HG03139 (cell line): ENCODE results near the gene CHN2.

Experiments used
- ATAC-seq: cut with Tn5 transposase; IDR thresholded peaks from one replicate; pipeline ENCODE4 v1.9.1; 2021; ENCODE audit not compliant: unreplicated experiment

Gene CHN2

DNA sequence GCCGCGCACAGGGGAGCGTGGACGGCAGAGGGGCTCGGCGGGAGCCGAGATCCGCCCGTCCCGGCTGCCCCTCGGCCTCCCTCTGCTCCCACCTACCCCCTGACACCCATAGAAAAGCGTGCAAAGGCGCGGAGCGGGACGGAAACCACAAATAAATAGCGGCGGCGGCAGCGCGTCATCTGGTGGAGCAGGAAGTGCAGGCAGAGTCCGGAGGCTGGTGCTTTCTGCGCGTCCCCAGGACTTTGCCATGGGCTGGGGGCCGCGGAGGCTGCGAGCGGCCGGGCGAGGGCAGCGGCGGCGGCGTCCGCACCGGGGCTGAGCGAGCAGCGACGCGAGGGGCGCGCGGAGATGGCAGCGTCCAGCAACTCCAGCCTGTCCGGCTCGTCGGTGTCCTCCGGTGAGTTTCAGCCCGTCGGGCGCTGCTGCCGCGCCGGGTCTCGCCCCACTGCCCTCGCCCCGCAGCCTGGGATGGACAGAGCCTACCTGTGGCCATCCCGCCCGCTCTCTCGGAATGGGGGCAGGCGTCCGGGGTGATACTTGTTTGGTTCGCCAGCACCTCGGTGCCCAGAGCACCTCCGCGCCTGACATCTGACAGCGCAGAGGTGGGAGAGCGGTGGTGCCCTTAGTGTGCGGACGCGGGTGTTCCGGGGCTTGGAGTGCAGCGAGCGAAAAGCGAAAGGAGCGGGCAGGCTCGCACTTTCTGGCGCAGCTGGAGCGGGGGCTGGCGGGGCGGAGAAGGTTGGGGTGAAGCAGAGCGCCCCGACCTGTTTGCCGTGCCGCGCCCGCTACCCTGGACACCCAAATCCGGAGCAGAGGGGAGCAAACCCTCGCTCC is at the start of gene CHN2:
Gene CHN2, plus strand, starts transcription at position 182 of the 834 bp plus-strand sequence.
- ATAC-seq = no peak

DNA sequence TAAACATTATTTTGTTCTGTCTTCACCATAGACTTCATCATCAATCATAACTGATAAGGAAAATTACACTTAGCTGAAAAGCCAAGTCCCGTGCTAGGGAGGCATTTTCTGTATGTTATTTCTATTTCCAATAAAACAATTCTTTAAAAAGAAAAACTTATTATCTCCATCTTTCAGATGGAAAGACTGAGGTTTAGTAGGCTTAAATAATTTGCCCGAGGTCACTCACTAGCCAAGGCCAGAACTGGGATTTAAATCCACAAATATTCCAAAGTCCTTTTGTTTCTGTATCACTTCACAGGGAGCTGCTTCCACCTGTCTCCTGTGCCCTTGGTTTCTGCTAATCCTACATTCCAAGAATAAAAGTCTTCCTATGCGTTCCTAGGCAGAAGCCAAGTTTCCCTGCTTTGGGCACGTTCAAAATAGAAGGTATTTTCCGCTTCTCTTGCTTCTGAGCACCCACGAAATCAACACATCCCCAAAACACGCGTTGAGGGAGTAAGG is 49.0 kb upstream of the CHN2 start:
- ATAC-seq = no peak

DNA sequence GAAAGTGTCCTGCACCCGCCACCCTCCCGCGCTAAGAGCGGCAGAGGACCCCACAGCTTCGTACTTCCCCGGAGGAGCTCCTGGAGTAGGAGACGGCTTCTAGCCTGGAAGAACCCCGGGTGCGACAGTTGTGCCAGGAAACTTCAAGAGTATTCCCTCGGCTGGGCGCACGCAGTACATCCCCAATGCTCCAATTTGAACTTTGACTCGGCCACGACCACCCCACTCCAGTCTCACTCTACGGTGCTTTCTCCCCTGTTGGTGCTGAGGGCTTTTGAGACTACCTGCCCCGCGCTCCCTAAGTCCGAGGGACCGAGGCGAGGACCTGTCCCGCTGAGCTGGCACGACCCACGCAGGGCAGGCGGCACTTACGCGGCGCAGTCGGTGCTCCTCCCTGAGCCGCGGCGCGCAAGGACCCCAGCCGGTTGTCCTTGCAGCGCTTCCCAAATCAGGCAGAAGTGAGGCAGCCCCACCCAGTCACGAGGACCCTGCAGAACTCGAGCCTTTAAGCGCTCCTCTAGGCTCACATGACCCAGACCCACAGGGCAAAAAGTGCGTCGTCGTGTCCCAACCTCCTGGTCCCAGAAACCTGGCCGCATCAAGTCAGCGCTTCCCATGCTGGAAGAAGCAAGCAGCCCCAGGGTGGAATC is 48.4 kb upstream of the CHN2 start, which contains the start of gene CPVL:
Gene CPVL, minus strand, starts transcription at position 481 of the 650 bp plus-strand sequence. CDS start 25,476 bp downstream, outside the sequence.
- no peak for ATAC-seq

DNA sequence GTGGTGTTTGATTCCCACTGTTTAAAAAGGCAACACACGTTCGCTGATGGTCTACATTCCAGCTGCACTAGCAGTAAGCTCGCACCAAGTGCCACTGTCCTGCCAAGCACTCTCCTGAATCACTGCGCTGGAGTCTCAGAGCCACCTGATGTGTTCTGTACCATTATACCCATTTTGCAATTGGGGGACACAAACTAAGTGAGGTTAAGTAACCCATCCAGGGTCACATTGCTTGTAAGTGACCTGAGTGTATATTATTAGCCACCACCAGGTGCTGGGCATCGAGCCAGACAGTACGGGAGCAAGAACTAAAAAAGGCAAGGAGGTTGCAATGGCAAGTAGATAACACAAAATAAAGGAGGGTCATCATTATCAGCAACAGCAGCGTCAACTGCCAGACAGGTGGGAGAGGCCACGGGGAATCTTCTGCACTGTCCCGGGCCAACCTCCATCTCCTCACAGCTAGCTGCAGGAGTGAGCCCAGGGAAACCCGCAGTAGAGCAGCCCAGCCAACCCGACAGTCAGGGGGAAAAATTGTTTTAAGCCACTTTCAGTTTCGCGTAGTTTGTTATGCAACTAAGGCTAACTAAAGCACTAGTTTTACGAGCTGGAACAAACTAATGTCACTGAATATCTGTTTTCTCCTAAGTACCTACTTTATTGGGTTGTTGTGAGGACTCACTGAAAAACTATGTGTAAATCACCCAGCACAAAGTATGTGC is 47.5 kb upstream of the CHN2 start:
- ATAC-seq = no peak

DNA sequence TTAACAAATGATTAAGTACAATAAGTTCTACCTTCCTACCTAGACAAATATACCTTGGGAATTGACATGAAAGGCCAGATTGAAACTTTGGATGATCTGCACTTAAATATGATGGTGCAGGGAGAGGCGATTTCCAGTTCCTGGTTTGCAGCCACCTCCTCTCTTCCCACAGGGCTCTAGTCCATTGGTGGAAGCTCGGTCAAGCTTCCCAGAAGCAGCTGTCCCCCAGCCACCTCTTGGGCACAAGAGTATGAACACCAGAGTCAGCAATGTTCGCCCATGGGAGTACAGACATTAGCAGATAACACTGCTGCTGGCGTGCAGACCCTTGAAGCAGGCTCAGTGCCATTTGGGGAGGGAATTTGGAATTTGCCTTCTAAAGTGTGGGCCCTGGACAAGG is 46.8 kb upstream of the CHN2 start:
- ATAC-seq = no peak

DNA sequence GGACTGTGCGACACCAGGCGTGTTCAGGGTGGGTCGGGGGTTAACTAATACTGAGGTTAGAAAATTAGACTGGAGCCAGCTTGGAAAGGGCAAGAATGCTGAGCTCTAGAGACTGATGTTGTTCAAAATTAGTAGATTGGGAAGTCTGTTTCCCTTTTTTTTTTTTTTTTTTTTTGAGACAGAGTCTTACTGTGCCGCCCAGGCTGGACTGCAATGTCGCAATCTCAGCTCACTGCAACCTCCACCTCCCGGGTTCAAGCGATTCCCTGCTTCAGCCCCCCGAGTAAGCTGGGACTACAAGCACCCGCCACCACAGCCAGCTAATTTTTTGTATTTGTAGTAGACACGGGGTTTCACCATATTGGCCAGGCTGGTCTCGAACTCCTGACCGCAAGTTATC is 45.5 kb upstream of the CHN2 start:
- no peak for ATAC-seq

DNA sequence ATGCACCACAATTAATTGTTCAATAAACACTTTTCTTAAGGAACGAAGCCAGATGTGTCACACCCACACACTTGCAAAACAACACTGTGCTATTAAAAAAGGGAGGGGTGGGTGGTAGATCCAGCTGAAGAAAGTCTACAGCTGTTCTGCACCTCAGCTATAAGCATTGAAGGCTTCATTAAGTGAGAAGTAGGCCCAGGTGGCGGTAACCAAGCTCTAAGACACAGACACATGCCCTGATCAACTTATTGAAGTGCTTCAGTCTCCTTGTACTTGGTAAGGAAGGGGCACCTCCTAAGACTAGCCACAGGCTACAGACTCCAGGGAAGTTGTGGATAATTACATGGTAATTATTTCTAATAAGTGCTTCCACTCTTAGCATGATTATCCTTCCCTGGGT is 43.7 kb upstream of the CHN2 start:
- no peak for ATAC-seq

DNA sequence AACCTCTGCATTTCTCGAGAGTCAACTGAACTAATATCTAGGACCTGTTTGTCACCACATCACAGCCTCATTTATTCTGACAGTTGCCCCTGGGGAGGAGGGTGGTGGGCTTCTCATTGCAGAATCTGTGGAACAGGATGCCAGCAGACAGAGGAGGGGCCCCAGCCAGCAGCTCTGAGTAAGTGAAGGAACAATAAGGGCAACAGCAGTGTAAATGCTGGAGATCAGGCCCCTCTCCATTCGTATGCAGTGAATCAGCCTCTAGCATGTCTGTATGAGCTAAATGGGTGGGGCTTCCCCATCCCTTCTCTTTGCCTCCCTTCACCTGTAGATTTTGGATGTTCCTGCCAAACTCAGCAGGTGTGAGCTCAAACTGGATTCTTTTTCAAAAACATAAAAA is 40.5 kb upstream of the CHN2 start:
- no peak for ATAC-seq

DNA sequence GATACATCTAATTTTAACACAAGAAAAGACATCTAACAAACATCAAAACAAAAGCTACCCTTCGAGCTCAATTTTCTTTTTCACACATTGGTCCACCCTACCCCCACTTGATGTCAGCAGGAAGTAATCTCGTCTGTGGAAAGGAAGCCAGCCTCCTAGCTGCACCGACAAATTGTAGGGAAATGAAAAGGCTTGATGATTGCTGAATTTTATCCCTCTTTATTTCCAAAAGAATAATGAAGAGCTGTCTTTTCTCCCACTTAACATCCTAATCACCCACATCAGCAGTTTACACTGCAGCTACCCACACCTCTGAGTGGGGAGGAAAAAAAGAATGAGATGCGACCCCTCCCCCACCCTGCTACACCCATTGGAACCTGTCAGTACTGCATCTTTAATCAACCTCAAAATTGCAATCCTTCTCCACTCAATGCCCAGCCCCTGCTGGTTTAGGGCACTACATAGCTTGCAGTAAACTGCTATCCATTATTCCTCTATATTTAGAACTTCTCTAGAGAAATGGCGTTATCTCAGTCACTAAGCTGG is 37.6 kb upstream of the CHN2 start:
- ATAC-seq = no peak

DNA sequence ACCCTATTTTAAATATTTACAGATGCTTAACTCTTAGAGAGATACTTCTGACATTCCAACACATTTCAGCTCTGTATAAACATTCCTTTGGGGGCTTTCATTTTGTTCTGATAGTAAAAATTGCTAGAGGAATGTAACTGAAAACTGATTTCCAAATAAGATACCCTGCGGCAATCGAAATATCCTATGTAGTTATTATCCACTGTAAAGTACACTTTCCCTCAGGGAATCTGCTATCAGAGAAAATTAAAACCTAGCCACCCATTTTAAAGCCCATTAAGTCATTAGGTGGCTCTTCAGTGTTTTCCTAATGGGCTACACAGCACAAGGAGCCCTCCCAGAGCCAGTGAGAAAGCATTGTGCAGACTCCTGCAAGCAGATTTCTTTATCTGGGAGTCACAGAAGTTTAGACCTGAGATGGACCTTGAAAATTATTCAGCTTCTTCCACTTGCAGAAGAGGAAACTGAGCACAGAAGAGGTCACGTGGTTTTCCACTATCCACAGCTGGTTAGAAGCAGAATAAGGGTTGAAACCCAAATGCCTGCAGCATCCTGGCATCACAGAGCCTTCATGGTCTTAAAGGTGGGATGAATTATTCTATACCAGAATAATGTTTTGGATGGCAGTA is 35.7 kb upstream of the CHN2 start:
- no peak for ATAC-seq

DNA sequence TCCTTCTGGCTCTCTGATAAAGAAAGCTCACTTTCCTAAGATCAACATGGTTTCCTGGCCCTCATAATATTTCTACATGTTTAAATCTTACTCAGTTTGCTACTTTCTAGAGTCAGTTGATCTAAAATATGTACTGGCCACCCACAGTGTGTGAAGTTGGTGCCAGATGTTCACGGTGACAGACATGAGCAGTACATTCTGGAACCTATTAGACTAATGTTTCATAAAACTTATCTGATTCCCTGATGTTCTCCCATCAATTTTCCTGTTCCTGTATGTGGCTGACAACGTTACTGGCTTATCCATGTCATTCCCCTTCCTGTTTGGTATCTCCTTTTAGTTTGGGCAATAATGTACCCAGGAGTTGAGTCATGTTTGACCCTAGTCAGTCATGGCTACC is 34.5 kb upstream of the CHN2 start:
- no peak for ATAC-seq

DNA sequence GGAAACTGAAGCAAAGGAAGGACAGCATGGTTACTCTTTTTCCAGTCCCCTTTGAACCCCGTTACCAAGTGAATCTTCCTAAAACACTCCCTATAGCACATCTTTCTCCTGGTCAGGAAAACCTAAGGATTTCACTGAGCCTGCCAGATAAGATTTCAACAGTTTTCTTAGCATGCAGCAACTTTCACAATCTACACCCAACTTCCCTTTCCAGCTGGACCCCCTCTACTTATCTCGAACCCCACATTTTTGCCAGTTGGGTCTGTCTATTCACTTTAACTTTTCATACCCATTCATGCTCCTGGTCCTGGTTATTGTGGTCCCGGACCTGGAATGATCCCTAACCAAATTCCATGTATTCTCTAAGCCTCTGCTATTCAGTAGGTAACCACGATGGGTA is 33.3 kb upstream of the CHN2 start:
- ATAC-seq = no peak

DNA sequence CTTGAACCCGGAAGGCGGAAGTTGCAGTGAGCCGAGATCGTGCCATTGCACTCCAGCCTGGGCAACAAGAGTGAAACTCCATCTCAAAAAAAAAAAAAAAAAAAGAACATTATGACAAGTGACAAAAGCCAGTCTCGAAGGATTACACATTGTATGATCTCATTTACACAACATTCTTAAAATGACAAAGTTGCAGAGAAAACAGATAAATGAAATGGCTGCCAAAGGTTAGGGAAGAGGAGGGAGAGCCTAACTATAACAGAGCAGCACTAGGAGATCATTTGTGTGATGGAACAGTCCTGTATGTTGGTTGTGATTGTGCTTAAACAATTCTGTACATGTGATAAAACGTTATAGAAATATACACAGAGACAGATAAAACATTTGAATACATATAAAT is 32.0 kb upstream of the CHN2 start:
- ATAC-seq = no peak

DNA sequence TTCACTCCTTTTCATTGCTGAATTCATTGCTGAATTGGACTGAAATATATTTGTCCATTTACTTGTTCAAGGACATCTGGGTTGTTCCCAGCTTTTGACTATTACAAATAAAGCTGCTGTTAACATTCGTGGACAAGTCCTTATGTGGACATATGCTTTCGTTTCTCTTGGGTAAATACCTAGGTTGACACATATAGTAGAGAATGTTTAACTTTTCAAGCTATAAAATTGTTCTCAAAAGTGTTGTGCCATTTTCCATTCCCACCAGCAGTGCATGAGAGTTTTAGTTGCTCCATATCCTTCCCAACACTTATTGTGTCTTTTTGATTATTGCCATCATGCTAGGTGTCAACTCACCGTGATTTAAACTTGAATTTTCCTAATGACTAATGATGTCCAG is 30.7 kb upstream of the CHN2 start:
- no peak for ATAC-seq

DNA sequence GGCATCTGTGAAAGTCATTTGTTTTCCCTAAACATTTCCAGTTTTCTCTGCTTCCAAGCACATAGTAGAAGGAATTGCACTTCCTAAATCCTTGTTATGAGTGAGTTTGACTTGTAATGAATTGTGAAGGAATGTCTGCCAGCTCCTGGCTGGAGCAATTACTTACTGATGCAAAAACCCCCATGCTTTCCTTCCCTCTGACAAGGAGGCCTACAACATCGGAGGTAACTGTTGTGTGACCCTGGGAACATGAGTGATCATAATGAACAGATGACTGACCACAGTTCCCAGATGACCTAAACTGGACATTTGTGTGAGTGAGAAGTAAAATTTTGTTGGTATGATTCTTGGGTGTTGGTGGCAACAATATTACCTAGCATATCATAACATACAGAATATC is 26.9 kb upstream of the CHN2 start:
- ATAC-seq = no peak

DNA sequence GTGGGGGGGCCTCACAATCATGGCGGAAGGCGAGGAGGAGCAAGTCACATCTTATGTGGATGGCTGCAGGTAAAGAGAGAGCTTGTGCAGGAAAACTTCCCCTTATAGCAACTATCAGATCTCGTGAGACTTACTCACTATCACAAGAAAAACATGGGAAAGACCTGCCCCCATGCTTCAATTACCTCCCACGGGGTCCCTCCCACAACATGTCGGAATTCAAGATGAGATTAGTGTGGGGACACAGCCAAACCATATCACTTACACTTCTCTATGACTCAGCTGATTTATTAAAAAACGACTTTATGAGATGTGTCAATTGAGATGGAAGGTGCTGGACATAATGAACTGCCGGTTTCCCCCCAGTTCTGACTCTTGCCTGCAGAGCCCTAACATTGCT is 23.8 kb upstream of the CHN2 start:
- ATAC-seq = no peak

DNA sequence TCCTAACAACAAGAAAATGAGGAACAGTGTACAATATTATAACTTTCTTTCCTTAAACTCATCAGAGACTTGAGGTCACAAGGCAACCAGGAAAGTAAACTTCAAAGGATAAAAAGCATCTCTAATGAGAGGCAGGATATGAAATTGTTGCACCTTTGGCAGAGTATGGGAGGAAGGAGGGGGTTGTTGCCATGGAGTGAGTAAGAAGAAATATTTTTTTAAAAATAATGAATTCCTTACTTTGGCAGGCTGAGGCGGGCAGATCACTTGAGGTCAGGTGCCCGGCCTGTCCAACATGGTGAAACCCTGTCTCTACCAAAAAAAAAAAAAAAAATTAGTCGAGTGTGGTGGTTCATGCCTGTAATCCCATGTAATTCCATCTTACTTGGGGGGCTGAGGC is 21.1 kb upstream of the CHN2 start:
- no peak for ATAC-seq

DNA sequence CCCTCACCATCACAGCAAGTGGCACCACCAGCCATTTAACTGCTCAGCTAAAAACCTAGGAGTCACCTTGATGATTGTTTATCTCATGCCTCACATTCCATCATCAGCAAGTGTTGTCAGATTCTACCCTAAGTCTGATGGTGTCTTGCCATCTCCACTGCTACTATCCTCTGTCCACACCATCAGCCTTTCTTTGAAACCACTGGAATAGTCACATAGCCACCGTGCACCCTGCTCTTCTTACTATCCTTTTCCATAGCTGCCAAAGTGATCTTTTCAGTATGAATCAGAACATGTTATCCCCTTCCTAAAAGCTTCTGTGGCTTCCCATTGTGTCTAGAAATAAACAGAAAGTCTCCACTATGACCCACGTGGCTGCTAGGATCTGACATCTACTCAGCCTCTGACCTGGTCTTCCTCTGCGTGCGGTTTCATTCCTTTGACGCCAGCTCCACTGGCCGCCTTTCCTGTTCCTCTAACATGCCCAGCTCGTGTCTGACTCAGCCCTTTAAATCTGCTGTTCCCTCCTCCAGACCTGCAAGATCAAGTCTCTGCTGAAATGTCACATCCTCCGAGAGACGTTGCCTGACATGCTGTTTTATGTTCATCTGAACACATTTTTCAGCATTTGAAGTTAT is 16.5 kb upstream of the CHN2 start:
- ATAC-seq = no peak

DNA sequence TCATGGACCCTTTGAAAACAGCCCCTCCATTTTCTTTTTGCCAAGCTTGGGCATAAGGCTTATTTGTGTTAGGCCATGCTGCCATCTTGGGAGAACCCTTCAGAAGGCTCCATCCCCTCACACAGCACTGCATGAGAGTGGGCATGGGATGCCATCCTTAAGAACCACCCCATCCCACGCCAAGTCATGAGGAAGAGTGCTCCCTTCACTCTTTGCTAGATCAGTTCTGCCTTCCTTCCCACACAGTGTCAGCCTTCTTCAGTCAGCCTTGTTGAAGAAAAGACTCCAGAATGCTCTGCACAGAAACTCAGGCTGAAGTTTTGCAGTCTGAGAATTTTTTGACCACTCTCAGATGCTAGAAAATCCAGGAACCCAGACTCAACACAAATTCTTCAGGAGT is 15.5 kb upstream of the CHN2 start:
- no peak for ATAC-seq

DNA sequence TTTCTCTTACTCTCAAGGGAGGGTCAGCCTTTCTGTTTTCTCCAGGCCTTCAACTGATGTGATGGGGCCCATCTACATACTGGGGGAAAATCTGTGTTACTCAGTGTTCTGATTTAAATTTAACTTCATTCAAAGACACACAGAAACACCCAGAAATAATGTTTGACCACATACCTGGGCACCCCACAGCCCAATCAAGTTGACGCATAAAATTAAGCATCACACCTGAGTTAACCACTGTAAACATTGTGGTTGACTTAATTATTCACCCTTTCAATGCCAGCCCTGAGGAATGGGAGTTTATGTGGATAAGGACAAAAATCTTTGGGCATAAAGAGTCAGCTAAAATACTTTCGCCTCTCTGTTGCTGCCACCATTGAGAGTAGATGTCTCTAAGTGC is 10.0 kb upstream of the CHN2 start:
- no peak for ATAC-seq

DNA sequence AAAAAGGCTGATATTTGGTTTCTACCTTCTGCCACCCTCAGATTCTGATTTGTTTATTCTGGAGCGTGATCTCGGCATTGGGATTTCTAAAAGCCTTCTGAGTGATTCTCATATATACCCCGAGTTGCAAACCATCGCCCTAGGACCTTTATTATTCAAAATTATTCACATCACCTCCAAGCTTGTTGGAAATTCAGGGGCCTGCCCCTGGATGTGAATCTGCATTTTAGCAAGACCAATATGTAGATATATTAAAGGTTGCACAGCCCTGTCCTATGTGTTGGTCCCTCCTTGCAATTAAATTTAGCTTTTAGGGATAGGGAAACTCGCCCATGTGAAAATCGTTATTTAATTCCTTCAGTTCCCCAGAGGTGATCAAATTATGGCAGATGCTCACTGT is 9.0 kb upstream of the CHN2 start:
- no peak for ATAC-seq
